NT2/D1 (cell line): Measurements from ENCODE around the gene CRYBA2.

ENCODE experiments used
- SUZ12 ChIP-seq: IDR thresholded peaks from 2 replicates; pipeline ENCODE4 v1.6.1; 2011; ENCODE audit not compliant: insufficient read length, insufficient read depth; ENCODE audit errors: extremely low read depth
- YY1 ChIP-seq: IDR thresholded peaks from 2 replicates; pipeline ENCODE4 v1.6.1; 2011; ENCODE audit not compliant: insufficient read length, insufficient read depth
- ZNF274 ChIP-seq: IDR thresholded peaks from 2 replicates; pipeline ENCODE4 v1.6.1; 2011; ENCODE audit warnings: mild to moderate bottlenecking, low read depth, low read length

- TF ChIP-seq YY1 = no peak
- TF ChIP-seq ZNF274 = no peak
- TF ChIP-seq SUZ12 = no peak
Measured at GRCh38 chr2:219027511-219028055, 34.4 kb upstream of the CRYBA2 start.
